Caco-2 (cell line): ENCODE results near the gene CASZ1. TPM values are rescaled to one million over a fixed set of nuclear protein-coding genes. Genes with fewer than 3 reads are reported as not detected.

Experiments used
- BruUV-seq: library from RNA; stranded (reverse); fragments of 400-500 nt; replicated peaks from 2 replicates; lab custom pipeline; 2021; lab: Mats Ljungman, UMichigan
- CTCF ChIA-PET: fragments of 300-600 bp; sonication (Branson Sonifier 250); formaldehyde crosslinking; loops from one replicate; lab custom pipeline; 2022; ENCODE audit warnings: antibody characterized with exemption; lab: Charles Lee
- POLR2A ChIA-PET: fragments of 300-600 bp; sonication (Branson Sonifier 250); formaldehyde crosslinking; loops from one replicate; lab custom pipeline; 2022; ENCODE audit warnings: antibody characterized with exemption; lab: Charles Lee
- DNase-seq, 2 experiments: peaks; one replicate each; pipeline versions ENCODE4 v3.0.0 to v3.0.0-alpha.2; 2020 to 2022
- H3K27me3 ChIP-seq: replicated peaks from 2 replicates; pipeline ENCODE4 v1.6.0; 2011; ENCODE audit warnings: low read length; ENCODE audit not compliant: control insufficient read depth, insufficient read depth
- H3K36me3 ChIP-seq: 2 replicates; pipeline ENCODE4 v1.5.1; 2011; ENCODE audit warnings: low read length; ENCODE audit not compliant: control insufficient read depth, insufficient read depth
- H3K4me1 ChIP-seq: fragments of 250-450 bp; sonication (Bioruptor Pico); 2 replicates; pipeline ENCODE4 v1.5.1; 2020; ENCODE audit warnings: mild to moderate bottlenecking
- H3K4me3 ChIP-seq: 2 replicates; pipeline ENCODE4 v1.5.1; 2011; ENCODE audit warnings: low read depth, mild to moderate bottlenecking, control low read depth, low read length
- H3K9me3 ChIP-seq: fragments of 250-450 bp; sonication (Bioruptor Pico); 2 replicates; pipeline ENCODE4 v1.5.1; 2020; ENCODE audit warnings: mild to moderate bottlenecking, moderate library complexity
- H3K27ac Mint-ChIP-seq: one replicate; pipeline ENCODE4 v1.8.0; 2022; ENCODE audit warnings: mixed read lengths; ENCODE audit not compliant: unreplicated experiment
- H3K27me3 Mint-ChIP-seq: one replicate; pipeline ENCODE4 v1.8.0; 2022; ENCODE audit warnings: mixed read lengths; ENCODE audit not compliant: insufficient read depth, unreplicated experiment
- H3K36me3 Mint-ChIP-seq: one replicate; pipeline ENCODE4 v1.8.0; 2022; ENCODE audit warnings: mild to moderate bottlenecking, mixed read lengths; ENCODE audit not compliant: insufficient read depth, unreplicated experiment
- H3K4me1 Mint-ChIP-seq: one replicate; pipeline ENCODE4 v1.8.0; 2022; ENCODE audit warnings: low read depth, mixed read lengths; ENCODE audit not compliant: unreplicated experiment
- H3K4me3 Mint-ChIP-seq: one replicate; pipeline ENCODE4 v1.8.0; 2022; ENCODE audit warnings: mild to moderate bottlenecking, moderate library complexity, mixed read lengths; ENCODE audit not compliant: unreplicated experiment
- H3K9me3 Mint-ChIP-seq: one replicate; pipeline ENCODE4 v1.8.0; 2022; ENCODE audit warnings: mixed read lengths; ENCODE audit not compliant: unreplicated experiment
- CTCF ChIP-seq, 2 experiments: fragments of 200-600 bp in 1 of 2; IDR thresholded peaks; 1 replicate in 1 of 2; 2 replicates in 1 of 2; pipeline versions ENCODE4 v1.5.1 to v1.8.0; 2011 to 2022; ENCODE audit warnings: antibody characterized with exemption in 1 of 2, control low read depth in 1 of 2, inconsistent platforms in 1 of 2, low read depth in 1 of 2, low read length in 1 of 2, mild to moderate bottlenecking in 1 of 2, moderate library complexity in 1 of 2; ENCODE audit not compliant: insufficient read depth in 1 of 2, severe bottlenecking in 1 of 2, unreplicated experiment in 1 of 2
- intact Hi-C: fragments of 100-400 bp; cut with micrococcal nuclease; formaldehyde crosslinking; loops from one replicate; pipeline ENCODE4 v1.10.0; 2022; ENCODE audit not compliant: unreplicated experiment
- total RNA-seq: library from RNA; stranded (reverse); gene quantifications from 2 replicates; pipeline ENCODE4 v1.2.3, GENCODE V29; 2022

The CASZ1 gene
- total RNA-seq, 1 experiment from 2014 or later, result 10.9 TPM

DNA sequence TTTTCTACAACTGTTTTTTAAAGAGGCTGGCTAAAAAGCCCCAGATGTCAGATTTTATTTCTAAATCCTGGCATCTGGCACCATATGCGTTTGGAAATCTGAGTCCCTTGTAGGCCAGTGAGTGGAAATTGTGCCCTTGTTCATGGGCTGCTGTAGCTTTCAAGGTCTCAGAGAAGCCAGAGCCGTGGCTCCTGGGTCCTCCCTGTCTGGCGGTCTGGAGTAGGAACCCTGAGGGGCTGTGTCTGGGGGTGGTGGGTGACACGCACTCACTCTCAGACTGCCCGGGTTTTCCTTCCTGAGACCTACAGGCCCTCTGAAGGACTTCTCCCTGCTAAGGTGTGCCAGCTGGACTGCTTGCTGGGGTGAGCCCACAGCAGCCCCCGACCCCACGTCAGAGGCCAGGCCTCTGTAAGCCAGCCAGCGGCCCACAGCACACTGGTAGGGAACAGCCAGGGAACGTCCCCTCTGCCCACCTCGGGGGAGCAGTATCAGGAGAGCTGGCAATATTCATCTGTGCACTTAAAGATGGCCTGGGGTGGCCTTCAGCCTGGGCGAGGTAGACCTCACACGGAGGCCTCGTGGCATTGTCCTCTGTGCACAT lies 170.2 kb downstream of the CASZ1 start:
- no peaks in the 10 kb centered on the region for H3K9me3 Mint-ChIP-seq

GRCh38 chr1:10625554-10625953 lies 170.9 kb downstream of the CASZ1 start:
- H3K4me1 Mint-ChIP-seq, result no peaks in the 10 kb centered on the region
- intact Hi-C loops, result no loop called here
- H3K27ac Mint-ChIP-seq, result no peak overlapping the region
- H3K4me3 Mint-ChIP-seq, result no peak overlapping the region
- ChIA-PET CTCF (no interaction called here), POLR2A (no interaction called here)
- Histone ChIP-seq H3K27me3 (no peaks in the 10 kb centered on the region), H3K4me3 (no peak overlapping the region), H3K4me1 (no peaks in the 10 kb centered on the region), H3K9me3 (no peaks in the 10 kb centered on the region), H3K36me3 (no peaks in the 10 kb centered on the region; the same call in 1 of the 2 replicates)
- no peaks in the 10 kb centered on the region for H3K9me3 Mint-ChIP-seq
- H3K27me3 Mint-ChIP-seq, result no peaks in the 10 kb centered on the region
- no peak for TF ChIP-seq CTCF (IDR thresholded peaks at IDR 0.05; ENCODE audit: insufficient read depth in 1 of 2, low read depth in 1 of 2, low read length in 1 of 2, severe bottlenecking in 1 of 2, unreplicated experiment in 1 of 2)
- peaks cover 8% of the 10 kb centered on the region for H3K36me3 Mint-ChIP-seq
- no peak for DNase-seq
- BruUV-seq, result no TSS peak

More for the DNA sequence above, 170.2 kb downstream of the CASZ1 start:
- no peak for DNase-seq
- Histone ChIP-seq H3K27me3 (no peaks in the 10 kb centered on the region), H3K36me3 (no peaks in the 10 kb centered on the region; the same call in 1 of the 2 replicates), H3K9me3 (no peaks in the 10 kb centered on the region), H3K4me3 (no peak overlapping the region), H3K4me1 (no peaks in the 10 kb centered on the region)
- POLR2A ChIA-PET, result no interaction called here
- H3K36me3 Mint-ChIP-seq, result peaks cover 8% of the 10 kb centered on the region
- CTCF ChIA-PET, result no interaction called here
- no TSS peak for BruUV-seq
- H3K4me3 Mint-ChIP-seq, result no peak overlapping the region
- intact Hi-C loops, result no loop called here
- no peaks in the 10 kb centered on the region for H3K4me1 Mint-ChIP-seq
- H3K27me3 Mint-ChIP-seq, result no peaks in the 10 kb centered on the region
- TF ChIP-seq CTCF (IDR thresholded peaks at IDR 0.05; ENCODE audit: insufficient read depth in 1 of 2, low read depth in 1 of 2, low read length in 1 of 2, severe bottlenecking in 1 of 2, unreplicated experiment in 1 of 2), result no peak
- no peak overlapping the region for H3K27ac Mint-ChIP-seq

GRCh38 chr1:10625076-10625475 lies 171.4 kb downstream of the CASZ1 start:
- no peaks in the 10 kb centered on the region for H3K9me3 ChIP-seq
- CTCF ChIA-PET, result no interaction called here
- Mint-ChIP-seq H3K27ac (no peak overlapping the region), H3K4me1 (no peaks in the 10 kb centered on the region), H3K9me3 (no peaks in the 10 kb centered on the region), H3K36me3 (peaks cover 8% of the 10 kb centered on the region), H3K27me3 (no peaks in the 10 kb centered on the region), H3K4me3 (no peak overlapping the region)
- intact Hi-C loops, result no loop called here
- no TSS peak for BruUV-seq
- no peaks in the 10 kb centered on the region for H3K4me1 ChIP-seq
- no peak for TF ChIP-seq CTCF (IDR thresholded peaks at IDR 0.05; ENCODE audit: insufficient read depth in 1 of 2, low read depth in 1 of 2, low read length in 1 of 2, severe bottlenecking in 1 of 2, unreplicated experiment in 1 of 2)
- H3K27me3 ChIP-seq, result no peaks in the 10 kb centered on the region
- DNase-seq, result no peak
- POLR2A ChIA-PET, result no interaction called here
- H3K4me3 ChIP-seq, result no peak overlapping the region
- no peaks in the 10 kb centered on the region; the same call in 1 of the 2 replicates for H3K36me3 ChIP-seq
